GM12873 (cell line): Measurements from ENCODE around the gene ZNF516.

ENCODE experiments used
- TF ChIP-seq, protein P1 (sequence below): IDR thresholded peaks from 2 replicates; pipeline ENCODE4 v1.5.1; 2012; ENCODE audit warnings: low read depth, mild to moderate bottlenecking, moderate library complexity, low read length, control low read depth; ENCODE audit not compliant: insufficient read depth; ENCODE audit errors: missing control alignments

Gene ZNF516

DNA sequence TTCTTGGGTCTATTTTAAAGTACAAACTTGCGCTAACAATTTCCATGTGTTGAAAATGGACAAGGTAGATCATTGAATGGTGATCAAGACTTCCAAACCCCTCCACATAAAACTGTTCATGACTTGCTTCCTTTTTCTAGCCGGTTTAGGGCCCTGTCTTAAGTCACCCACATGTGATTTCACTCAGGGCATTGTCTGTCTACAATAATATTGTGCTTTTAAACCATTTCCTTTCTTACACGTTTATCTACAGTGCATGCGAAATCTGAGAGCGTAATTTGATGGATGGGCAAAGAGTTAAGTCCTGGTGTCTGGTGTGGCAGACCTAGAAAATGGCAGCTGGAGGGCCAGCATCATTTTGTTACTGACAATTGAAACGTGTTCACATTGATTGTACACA is 2.0 kb upstream of the ZNF516 start:
- TF ChIP-seq, protein P1, sequence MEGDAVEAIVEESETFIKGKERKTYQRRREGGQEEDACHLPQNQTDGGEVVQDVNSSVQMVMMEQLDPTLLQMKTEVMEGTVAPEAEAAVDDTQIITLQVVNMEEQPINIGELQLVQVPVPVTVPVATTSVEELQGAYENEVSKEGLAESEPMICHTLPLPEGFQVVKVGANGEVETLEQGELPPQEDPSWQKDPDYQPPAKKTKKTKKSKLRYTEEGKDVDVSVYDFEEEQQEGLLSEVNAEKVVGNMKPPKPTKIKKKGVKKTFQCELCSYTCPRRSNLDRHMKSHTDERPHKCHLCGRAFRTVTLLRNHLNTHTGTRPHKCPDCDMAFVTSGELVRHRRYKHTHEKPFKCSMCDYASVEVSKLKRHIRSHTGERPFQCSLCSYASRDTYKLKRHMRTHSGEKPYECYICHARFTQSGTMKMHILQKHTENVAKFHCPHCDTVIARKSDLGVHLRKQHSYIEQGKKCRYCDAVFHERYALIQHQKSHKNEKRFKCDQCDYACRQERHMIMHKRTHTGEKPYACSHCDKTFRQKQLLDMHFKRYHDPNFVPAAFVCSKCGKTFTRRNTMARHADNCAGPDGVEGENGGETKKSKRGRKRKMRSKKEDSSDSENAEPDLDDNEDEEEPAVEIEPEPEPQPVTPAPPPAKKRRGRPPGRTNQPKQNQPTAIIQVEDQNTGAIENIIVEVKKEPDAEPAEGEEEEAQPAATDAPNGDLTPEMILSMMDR, result no peak

GRCh38 chr18:76496194-76496890 is 1.3 kb upstream of the ZNF516 start:
- TF ChIP-seq, protein P1, result no peak

- TF ChIP-seq, protein P1, result no peak
Observed at GRCh38 chr18:76495435-76496193, 572 bp upstream of the ZNF516 start.

DNA sequence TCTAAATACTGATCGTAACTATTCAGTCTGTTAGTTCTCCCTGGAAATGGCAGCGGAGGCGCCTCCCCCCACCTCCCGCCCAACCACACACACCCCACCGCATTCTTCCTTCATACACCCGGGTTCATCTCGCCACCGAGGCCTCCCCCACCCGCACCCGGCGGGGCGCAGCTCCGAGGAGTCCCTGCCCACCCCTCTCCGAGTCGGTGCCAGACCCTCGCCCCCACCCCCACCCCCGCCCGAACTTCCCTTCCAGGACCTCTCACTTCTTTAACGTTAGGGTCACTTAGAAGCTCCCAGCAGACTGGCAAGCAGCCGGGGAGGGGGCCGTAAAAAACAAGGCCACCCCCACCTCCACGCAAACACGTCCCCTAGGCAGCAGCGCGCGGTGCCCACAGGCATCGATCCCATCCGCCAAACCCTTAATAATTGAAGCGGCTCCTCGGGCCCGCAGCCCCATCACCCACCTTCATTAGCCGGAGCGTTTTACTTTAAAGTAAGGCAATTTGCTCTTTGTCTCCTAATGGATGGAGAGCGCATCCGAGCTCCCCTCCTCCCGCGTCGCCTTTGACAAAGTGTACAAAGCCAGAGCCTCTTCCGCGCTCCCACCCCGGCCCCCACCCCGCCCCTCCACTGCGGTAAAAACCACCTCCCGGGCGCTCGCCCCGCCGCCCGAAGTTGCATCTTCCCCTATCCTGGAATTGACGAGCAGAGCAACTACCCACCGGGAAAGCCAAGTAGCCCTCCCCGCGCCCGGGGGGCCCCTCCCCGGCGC is 624 bp downstream of the ZNF516 start:
- TF ChIP-seq, protein P1, result no peak

- TF ChIP-seq, protein P1, result no peak
Observed at GRCh38 chr18:76493213-76494161, 1.6 kb downstream of the ZNF516 start.

DNA sequence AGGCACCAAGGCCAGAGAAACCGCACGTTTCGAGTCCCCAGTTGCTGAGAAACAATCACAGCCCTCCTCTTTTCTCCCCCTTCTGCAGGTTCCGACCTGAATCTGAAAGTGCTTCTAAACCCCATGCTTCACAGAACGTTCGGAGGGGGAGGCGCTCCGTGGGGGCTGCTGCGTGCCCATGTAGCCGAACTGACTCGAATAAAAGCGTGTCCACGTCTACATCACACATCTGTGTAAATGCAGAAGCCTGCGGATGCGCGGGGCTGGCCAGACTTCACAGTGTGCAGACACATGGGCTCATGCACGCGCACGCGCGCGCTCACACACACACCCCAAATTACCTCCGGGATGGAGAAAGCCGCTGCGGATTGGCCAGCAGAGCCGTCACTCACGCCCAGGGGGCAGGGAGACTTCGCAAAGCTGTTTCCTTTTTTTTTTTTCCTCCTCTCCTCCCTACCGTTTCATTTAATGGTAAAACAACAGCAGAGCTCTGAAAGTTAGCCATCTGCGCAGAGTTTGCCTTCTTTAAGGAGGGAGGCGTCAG is 2.3 kb downstream of the ZNF516 start:
- TF ChIP-seq, protein P1, result no peak
